PC-9 (cell line): ENCODE results near the gene STYK1. TPM values are rescaled to one million over a fixed set of nuclear protein-coding genes. Genes with fewer than 3 reads are reported as not detected.

Experiments used
- BruUV-seq: library from RNA; stranded (reverse); fragments of 400-500 nt; replicated peaks from 2 replicates; lab custom pipeline; 2021; lab: Mats Ljungman, UMichigan
- CTCF ChIA-PET: fragments of 300-600 bp; sonication (Branson Sonifier 250); formaldehyde crosslinking; loops from one replicate; lab custom pipeline; 2022; ENCODE audit warnings: antibody characterized with exemption; lab: Charles Lee
- POLR2A ChIA-PET: fragments of 300-600 bp; sonication (Branson Sonifier 250); formaldehyde crosslinking; loops from one replicate; lab custom pipeline; 2022; ENCODE audit warnings: antibody characterized with exemption; ENCODE audit not compliant: unreplicated experiment; lab: Charles Lee
- DNase-seq, 2 experiments: peaks; one replicate each; pipeline versions ENCODE4 v3.0.0 to v3.0.0-alpha.2; 2015 to 2022; ENCODE audit warnings: mixed read lengths in 1 of 2
- H2AFZ ChIP-seq: fragments of 200-600 bp; sonication (generic); 2 replicates; pipeline ENCODE4 v1.8.1; 2017; ENCODE audit warnings: antibody characterized with exemption
- H3F3A ChIP-seq: fragments of 200-600 bp; sonication (generic); 2 replicates; pipeline ENCODE4 v1.8.1; 2017; ENCODE audit warnings: antibody characterized with exemption, mild to moderate bottlenecking, low read depth; ENCODE audit not compliant: insufficient read depth
- H3K27ac ChIP-seq: fragments of 200-600 bp; sonication (generic); 2 replicates; pipeline ENCODE4 v1.6.1; 2016; ENCODE audit warnings: mixed run types
- H3K27me3 ChIP-seq: fragments of 200-600 bp; sonication (generic); 2 replicates; pipeline ENCODE4 v1.6.1; 2016; ENCODE audit warnings: low read depth, mixed run types; ENCODE audit not compliant: insufficient read depth
- H3K36me3 ChIP-seq: fragments of 200-600 bp; sonication (generic); 2 replicates; pipeline ENCODE4 v1.6.1; 2016; ENCODE audit warnings: low read depth, mixed run types
- H3K4me1 ChIP-seq: fragments of 200-600 bp; sonication (generic); replicated peaks from 2 replicates; pipeline ENCODE4 v1.6.1; 2016; ENCODE audit warnings: mixed run types; ENCODE audit not compliant: insufficient read depth
- H3K4me2 ChIP-seq: fragments of 200-600 bp; sonication (generic); 2 replicates; pipeline ENCODE4 v1.6.1; 2017; ENCODE audit warnings: mixed run types
- H3K4me3 ChIP-seq: fragments of 200-600 bp; sonication (generic); 2 replicates; pipeline ENCODE4 v1.6.1; 2016; ENCODE audit warnings: mixed run types
- H3K79me2 ChIP-seq: fragments of 200-600 bp; sonication (generic); 2 replicates; pipeline ENCODE4 v1.6.1; 2017; ENCODE audit warnings: low read depth, mixed run types
- H3K9me2 ChIP-seq: fragments of 200-600 bp; sonication (generic); 2 replicates; pipeline ENCODE4 v1.8.1; 2017; ENCODE audit warnings: mild to moderate bottlenecking; ENCODE audit not compliant: insufficient read depth
- H3K9me3 ChIP-seq: fragments of 200-600 bp; sonication (generic); 2 replicates; pipeline ENCODE4 v1.8.1; 2016; ENCODE audit warnings: low read depth; ENCODE audit not compliant: insufficient read depth
- H4K20me1 ChIP-seq: fragments of 200-600 bp; sonication (generic); 2 replicates; pipeline ENCODE4 v1.8.1; 2017; ENCODE audit not compliant: insufficient read depth
- EZH2 ChIP-seq: fragments of 200-600 bp; sonication (generic); IDR thresholded peaks from 2 replicates; pipeline ENCODE4 v1.8.0; 2017; ENCODE audit warnings: antibody characterized with exemption, low read depth
- intact Hi-C: fragments of 100-400 bp; cut with micrococcal nuclease; formaldehyde crosslinking; loops from one replicate; pipeline ENCODE4 v1.10.0; 2022; ENCODE audit not compliant: unreplicated experiment
- total RNA-seq: library from RNA; stranded (reverse); gene quantifications from 2 replicates; pipeline ENCODE4 v1.2.3, GENCODE V29; 2021
- TF ChIP-seq, protein P1 (sequence below): fragments of 200-600 bp; sonication (generic); conservative IDR thresholded peaks from 2 replicates; pipeline ENCODE4 v1.6.1; 2017; ENCODE audit warnings: mixed run types, antibody characterized with exemption, mild to moderate bottlenecking, moderate library complexity

Gene STYK1
- total RNA-seq, 1 experiment from 2014 or later = 16.9 TPM

DNA sequence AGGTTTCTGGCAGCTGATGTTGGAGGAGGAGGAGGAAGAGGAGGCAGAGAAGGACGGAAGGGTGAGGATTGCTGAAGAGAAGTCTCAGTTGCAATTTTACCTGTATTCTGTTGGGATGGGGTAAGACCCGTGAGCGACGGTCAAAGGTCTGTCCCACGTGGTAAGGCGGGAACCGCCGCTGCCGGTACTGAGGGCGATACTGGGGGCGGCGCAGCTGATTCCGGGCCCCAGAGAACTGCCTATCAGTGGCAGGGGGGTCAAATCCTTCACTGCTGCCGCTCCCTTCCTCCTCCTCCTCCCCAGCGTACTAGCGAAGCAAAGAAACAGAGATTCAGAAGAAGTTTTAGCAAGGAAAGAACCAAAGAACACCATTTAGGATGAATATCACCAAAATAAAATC, 36.0 kb upstream of the STYK1 start:
- H3K9me3 ChIP-seq = no peaks in the 10 kb centered on the region
- H3K4me2 ChIP-seq = no peak overlapping the region
- H3K79me2 ChIP-seq = peaks cover 69% of the 10 kb centered on the region
- TF ChIP-seq, protein P1, sequence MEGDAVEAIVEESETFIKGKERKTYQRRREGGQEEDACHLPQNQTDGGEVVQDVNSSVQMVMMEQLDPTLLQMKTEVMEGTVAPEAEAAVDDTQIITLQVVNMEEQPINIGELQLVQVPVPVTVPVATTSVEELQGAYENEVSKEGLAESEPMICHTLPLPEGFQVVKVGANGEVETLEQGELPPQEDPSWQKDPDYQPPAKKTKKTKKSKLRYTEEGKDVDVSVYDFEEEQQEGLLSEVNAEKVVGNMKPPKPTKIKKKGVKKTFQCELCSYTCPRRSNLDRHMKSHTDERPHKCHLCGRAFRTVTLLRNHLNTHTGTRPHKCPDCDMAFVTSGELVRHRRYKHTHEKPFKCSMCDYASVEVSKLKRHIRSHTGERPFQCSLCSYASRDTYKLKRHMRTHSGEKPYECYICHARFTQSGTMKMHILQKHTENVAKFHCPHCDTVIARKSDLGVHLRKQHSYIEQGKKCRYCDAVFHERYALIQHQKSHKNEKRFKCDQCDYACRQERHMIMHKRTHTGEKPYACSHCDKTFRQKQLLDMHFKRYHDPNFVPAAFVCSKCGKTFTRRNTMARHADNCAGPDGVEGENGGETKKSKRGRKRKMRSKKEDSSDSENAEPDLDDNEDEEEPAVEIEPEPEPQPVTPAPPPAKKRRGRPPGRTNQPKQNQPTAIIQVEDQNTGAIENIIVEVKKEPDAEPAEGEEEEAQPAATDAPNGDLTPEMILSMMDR = no peak
- no peak for TF ChIP-seq EZH2
- intact Hi-C loops = loop anchor here (5.0 kb wide), 1 partner anchor 1437 kb away; no protein-coding TSS in a partner anchor
- H3K27me3 ChIP-seq = no peaks in the 10 kb centered on the region
- no peak overlapping the region for H3K27ac ChIP-seq
- peaks cover 58% of the 10 kb centered on the region for H4K20me1 ChIP-seq
- H3K4me3 ChIP-seq = no peak overlapping the region
- DNase-seq = no peak
- H2AFZ ChIP-seq = no peak overlapping the region
- H3K9me2 ChIP-seq = no peaks in the 10 kb centered on the region
- H3K36me3 ChIP-seq = peaks cover 73% of the 10 kb centered on the region
- no TSS peak for BruUV-seq
- ChIA-PET CTCF (interaction anchor here (0.7 kb wide), 1 partner anchor 54 kb away, joined by 5 read pairs; no protein-coding TSS in a partner anchor), POLR2A (no interaction called here)
- H3K4me1 ChIP-seq = no peaks in the 10 kb centered on the region
- H3F3A ChIP-seq = peaks cover 16% of the 10 kb centered on the region; the same call in 1 of the 2 replicates

DNA sequence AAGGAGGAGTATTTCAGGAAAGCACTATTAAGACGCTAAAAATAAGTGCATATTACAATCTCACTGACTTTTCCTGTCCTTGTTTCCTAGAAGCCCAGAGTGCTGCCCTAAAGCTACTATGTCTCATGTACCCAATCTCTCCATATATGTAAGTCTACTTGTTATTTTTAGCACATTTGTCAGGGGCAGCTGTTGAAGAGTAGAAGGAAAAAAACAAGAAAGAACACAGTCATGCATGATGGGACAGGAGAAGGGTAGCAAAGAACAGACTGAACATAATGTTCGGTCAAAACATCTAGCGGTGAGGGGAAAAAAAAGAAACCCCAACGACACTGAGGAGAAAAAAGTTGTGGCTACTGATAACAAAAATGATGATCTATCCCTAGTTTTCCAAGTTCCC, 35.0 kb upstream of the STYK1 start:
- Histone ChIP-seq H3K27me3 (no peaks in the 10 kb centered on the region), H3F3A (peaks cover 20% of the 10 kb centered on the region), H4K20me1 (peaks cover 62% of the 10 kb centered on the region), H3K4me3 (no peak overlapping the region), H2AFZ (no peak overlapping the region), H3K79me2 (peaks cover 59% of the 10 kb centered on the region), H3K4me1 (no peaks in the 10 kb centered on the region), H3K4me2 (no peak overlapping the region), H3K9me3 (no peaks in the 10 kb centered on the region), H3K27ac (no peak overlapping the region), H3K36me3 (peaks cover 71% of the 10 kb centered on the region), H3K9me2 (no peaks in the 10 kb centered on the region)
- BruUV-seq = no TSS peak
- TF ChIP-seq EZH2 = no peak
- TF ChIP-seq, protein P1 = no peak
- POLR2A ChIA-PET = no interaction called here
- no peak for DNase-seq
- intact Hi-C loops = no loop called here
- CTCF ChIA-PET = no interaction called here

DNA sequence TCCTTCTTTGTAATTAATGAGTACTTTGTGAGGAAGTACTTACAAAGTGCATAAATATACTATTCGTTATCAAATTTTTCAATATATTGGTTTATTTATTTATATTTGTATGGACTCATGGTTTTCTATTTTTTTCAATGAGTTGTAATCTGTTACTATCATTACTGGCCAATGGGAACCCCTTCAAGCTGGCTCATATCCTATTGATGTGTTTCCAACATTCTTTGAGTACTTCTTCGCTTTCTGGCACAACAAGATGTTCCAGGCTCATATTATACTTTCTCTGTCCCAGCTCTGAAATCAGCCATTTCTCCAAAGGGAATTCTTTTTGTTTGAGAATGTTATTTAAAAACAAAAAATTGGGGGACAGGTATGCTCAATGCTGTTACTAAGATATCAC, 31.8 kb upstream of the STYK1 start:
- Histone ChIP-seq H4K20me1 (peaks cover 50% of the 10 kb centered on the region), H3K4me3 (no peak overlapping the region), H3K4me2 (no peak overlapping the region), H3K36me3 (peaks cover 70% of the 10 kb centered on the region), H3K9me3 (no peaks in the 10 kb centered on the region), H3K27me3 (no peaks in the 10 kb centered on the region), H3K27ac (no peak overlapping the region), H3K79me2 (peaks cover 33% of the 10 kb centered on the region; the same call in 1 of the 2 replicates), H3K9me2 (no peaks in the 10 kb centered on the region), H2AFZ (no peak overlapping the region), H3K4me1 (no peaks in the 10 kb centered on the region), H3F3A (peaks cover 12% of the 10 kb centered on the region)
- no peak for DNase-seq
- TF ChIP-seq, protein P1 = no peak
- no peak for TF ChIP-seq EZH2
- POLR2A ChIA-PET = interaction anchor here (0.6 kb wide), 1 partner anchor 1256 kb away, joined by 4 read pairs; no protein-coding TSS in a partner anchor
- no TSS peak for BruUV-seq
- intact Hi-C loops = no loop called here
- CTCF ChIA-PET = no interaction called here
